Retina (tissue), 1 donor: ENCODE measurements around the gene LAPTM5.
A peak's percentile ranks its signal among the peaks of the same experiment; 100 is the strongest.

Experiments used
- DNase-seq: peaks from one replicate; pipeline ENCODE4 v3.0.0-alpha.2; 2016

The LAPTM5 gene

GRCh38 chr1:30741239-30741894, 16.2 kb downstream of the LAPTM5 start:
- DNase-seq: no peak

- DNase-seq: no peak
Observed at GRCh38 chr1:30740251-30741238, 17.0 kb downstream of the LAPTM5 start.

GRCh38 chr1:30739601-30740000, 18.0 kb downstream of the LAPTM5 start:
- DNase-seq: no peak

GRCh38 chr1:30738715-30739559, 18.6 kb downstream of the LAPTM5 start:
- no peak for DNase-seq

GRCh38 chr1:30738040-30738714, 19.4 kb downstream of the LAPTM5 start:
- no peak for DNase-seq

GRCh38 chr1:30737357-30738039, 20.1 kb downstream of the LAPTM5 start:
- DNase-seq: no peak

- no peak for DNase-seq
Observed at GRCh38 chr1:30735668-30736498, 21.7 kb downstream of the LAPTM5 start.

GRCh38 chr1:30735124-30735523, 22.4 kb downstream of the LAPTM5 start:
- DNase-seq: no peak

GRCh38 chr1:30734580-30734979, 23.0 kb downstream of the LAPTM5 start:
- no peak for DNase-seq

- no peak for DNase-seq
Observed at GRCh38 chr1:30734106-30734505, 23.5 kb downstream of the LAPTM5 start.

- peak; percentile 70 for DNase-seq
Observed at GRCh38 chr1:30733493-30733892, 24.1 kb downstream of the LAPTM5 start.

GRCh38 chr1:30732277-30732996, 25.1 kb downstream of the LAPTM5 start:
- DNase-seq: peak; percentile 52

GRCh38 chr1:30731806-30732276, 25.7 kb downstream of the LAPTM5 start:
- no peak for DNase-seq

GRCh38 chr1:30731109-30731805, 26.3 kb downstream of the LAPTM5 start:
- no peak for DNase-seq

- DNase-seq: no peak
Observed at GRCh38 chr1:30730346-30731108, 27.0 kb downstream of the LAPTM5 start.

- no peak for DNase-seq
Observed at GRCh38 chr1:30729901-30730300, 27.7 kb downstream of the LAPTM5 start.

GRCh38 chr1:30728832-30729638, 28.5 kb downstream of the LAPTM5 start:
- no peak for DNase-seq

GRCh38 chr1:30728340-30728739, 29.2 kb downstream of the LAPTM5 start:
- no peak for DNase-seq
